ENCODE measurements around the gene MAML3.

- TF ChIP-seq, protein P1, sequence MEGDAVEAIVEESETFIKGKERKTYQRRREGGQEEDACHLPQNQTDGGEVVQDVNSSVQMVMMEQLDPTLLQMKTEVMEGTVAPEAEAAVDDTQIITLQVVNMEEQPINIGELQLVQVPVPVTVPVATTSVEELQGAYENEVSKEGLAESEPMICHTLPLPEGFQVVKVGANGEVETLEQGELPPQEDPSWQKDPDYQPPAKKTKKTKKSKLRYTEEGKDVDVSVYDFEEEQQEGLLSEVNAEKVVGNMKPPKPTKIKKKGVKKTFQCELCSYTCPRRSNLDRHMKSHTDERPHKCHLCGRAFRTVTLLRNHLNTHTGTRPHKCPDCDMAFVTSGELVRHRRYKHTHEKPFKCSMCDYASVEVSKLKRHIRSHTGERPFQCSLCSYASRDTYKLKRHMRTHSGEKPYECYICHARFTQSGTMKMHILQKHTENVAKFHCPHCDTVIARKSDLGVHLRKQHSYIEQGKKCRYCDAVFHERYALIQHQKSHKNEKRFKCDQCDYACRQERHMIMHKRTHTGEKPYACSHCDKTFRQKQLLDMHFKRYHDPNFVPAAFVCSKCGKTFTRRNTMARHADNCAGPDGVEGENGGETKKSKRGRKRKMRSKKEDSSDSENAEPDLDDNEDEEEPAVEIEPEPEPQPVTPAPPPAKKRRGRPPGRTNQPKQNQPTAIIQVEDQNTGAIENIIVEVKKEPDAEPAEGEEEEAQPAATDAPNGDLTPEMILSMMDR (IDR thresholded peaks at IDR 0.05; ENCODE audit: insufficient read depth, low read depth, low read length) = peak; percentile 14
- no peak for TF ChIP-seq EZH2 (IDR thresholded peaks at IDR 0.05; ENCODE audit: insufficient read depth, low read length)
Observed at GRCh38 chr4:139704915-139705485, 449.0 kb downstream of the MAML3 start.

Measured in astrocyte (in vitro differentiated cells and primary cell).